Right hindlimb (tissue), 1 donor: Measurements from ENCODE around the gene CARM1.
A peak's percentile ranks its signal among the peaks of the same experiment; 100 is the strongest.
"Not testable (repeated sequence)": the region's sequence is repeated elsewhere in the genome, so short reads cannot be mapped to it uniquely, and the experiment has no call there.

ENCODE experiments used
- DNase-seq: peaks from one replicate; pipeline ENCODE4 v3.0.0-alpha.2; 2018

The CARM1 gene

GRCh38 chr19:10876459-10877240 is 5.3 kb downstream of the CARM1 start:
- no peak for DNase-seq

GRCh38 chr19:10877608-10878007 is 6.3 kb downstream of the CARM1 start:
- not testable (repeated sequence) for DNase-seq

- DNase-seq: no peak
Observed at GRCh38 chr19:10878253-10878652, 6.9 kb downstream of the CARM1 start.

GRCh38 chr19:10881403-10882107 is 10.2 kb downstream of the CARM1 start:
- DNase-seq: peak; percentile 6

GRCh38 chr19:10882108-10882457 is 10.7 kb downstream of the CARM1 start:
- DNase-seq: no peak

- peak; percentile 24 for DNase-seq
Observed at GRCh38 chr19:10884274-10884673, 12.9 kb downstream of the CARM1 start.

GRCh38 chr19:10885201-10886169 is 14.1 kb downstream of the CARM1 start:
- no peak for DNase-seq

- DNase-seq: no peak
Observed at GRCh38 chr19:10887616-10888367, 16.4 kb downstream of the CARM1 start.

- no peak for DNase-seq
Observed at GRCh38 chr19:10888421-10888866, 17.1 kb downstream of the CARM1 start.

- no peak for DNase-seq
Observed at GRCh38 chr19:10889880-10890279, 18.5 kb downstream of the CARM1 start.

- DNase-seq: peak; percentile 80
Observed at GRCh38 chr19:10891405-10892086, 20.2 kb downstream of the CARM1 start.

GRCh38 chr19:10892256-10892655 is 20.9 kb downstream of the CARM1 start:
- DNase-seq: peak; percentile 64

GRCh38 chr19:10894911-10895213 is 23.5 kb downstream of the CARM1 start:
- DNase-seq: no peak

GRCh38 chr19:10895363-10895762 is 24.0 kb downstream of the CARM1 start:
- DNase-seq: no peak

- no peak for DNase-seq
Observed at GRCh38 chr19:10895920-10896319, 24.6 kb downstream of the CARM1 start.

- DNase-seq: no peak
Observed at GRCh38 chr19:10896851-10897526, 25.6 kb downstream of the CARM1 start.

- DNase-seq: no peak
Observed at GRCh38 chr19:10898633-10899032, 27.3 kb downstream of the CARM1 start.

- no peak for DNase-seq
Observed at GRCh38 chr19:10899151-10899653, 27.8 kb downstream of the CARM1 start.

GRCh38 chr19:10907925-10908324 is 36.6 kb downstream of the CARM1 start:
- DNase-seq: no peak

GRCh38 chr19:10908380-10908960 is 37.1 kb downstream of the CARM1 start:
- no peak for DNase-seq
